GM21529 (cell line): Measurements from ENCODE around the gene CASD1.
A peak's percentile ranks its signal among the peaks of the same experiment; 100 is the strongest.

ENCODE experiments used
- ATAC-seq: cut with Tn5 transposase; IDR thresholded peaks from one replicate; pipeline ENCODE4 v1.9.1; 2021; ENCODE audit not compliant: unreplicated experiment

Gene CASD1

DNA sequence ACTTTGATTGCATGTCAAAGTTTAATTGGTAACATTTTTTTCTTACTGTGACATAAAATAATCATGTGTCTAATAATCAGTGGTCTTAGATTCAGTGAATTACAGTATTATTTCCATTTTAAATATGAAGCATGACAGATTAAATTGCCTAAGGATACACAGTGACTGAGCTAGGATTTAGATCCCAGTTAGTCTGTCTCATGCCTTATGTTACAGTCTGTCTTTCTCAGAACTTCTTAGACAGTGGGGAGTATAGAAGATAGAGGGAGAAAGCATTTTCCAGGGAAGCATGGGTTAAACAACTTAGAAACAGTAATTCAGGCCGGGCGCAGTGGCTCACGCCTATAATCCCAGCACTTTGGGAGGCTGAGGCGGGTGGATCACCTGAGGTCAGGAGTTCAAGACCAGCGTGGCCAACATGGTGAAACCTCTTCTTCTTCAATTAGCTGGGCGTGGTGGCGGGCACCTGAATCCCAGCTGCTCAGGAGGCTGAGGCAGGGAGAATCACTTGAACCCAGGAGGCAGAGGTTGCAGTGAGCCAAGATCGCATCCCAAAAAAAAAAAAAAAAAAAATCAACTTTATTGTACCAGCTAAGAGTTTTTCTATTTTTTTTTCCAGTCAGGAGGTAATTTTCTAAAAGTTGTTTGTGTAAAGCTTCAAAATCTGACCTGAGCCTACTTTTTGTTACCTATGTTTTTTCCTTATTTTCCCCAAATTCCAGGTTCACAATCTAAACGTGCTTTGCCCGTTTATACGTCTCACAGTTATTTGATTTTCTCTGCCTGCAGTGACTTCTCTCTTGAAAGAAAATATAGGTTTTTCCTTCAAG is 3.3 kb downstream of the CASD1 start:
- no peak for ATAC-seq

DNA sequence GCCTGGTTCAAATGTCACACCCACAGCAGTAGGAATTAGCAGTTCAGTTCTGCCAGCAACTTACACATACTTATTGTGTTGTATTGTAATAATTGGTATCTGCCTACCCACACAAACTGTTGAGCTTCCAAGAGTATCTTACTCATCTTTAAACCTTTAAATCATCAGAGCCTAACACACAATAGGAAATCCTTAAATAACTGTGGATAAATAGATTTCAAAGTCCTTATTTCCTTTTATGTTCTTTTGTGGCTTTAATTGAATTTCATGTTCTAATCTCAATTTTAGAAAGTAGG is 3.9 kb downstream of the CASD1 start:
- no peak for ATAC-seq

DNA sequence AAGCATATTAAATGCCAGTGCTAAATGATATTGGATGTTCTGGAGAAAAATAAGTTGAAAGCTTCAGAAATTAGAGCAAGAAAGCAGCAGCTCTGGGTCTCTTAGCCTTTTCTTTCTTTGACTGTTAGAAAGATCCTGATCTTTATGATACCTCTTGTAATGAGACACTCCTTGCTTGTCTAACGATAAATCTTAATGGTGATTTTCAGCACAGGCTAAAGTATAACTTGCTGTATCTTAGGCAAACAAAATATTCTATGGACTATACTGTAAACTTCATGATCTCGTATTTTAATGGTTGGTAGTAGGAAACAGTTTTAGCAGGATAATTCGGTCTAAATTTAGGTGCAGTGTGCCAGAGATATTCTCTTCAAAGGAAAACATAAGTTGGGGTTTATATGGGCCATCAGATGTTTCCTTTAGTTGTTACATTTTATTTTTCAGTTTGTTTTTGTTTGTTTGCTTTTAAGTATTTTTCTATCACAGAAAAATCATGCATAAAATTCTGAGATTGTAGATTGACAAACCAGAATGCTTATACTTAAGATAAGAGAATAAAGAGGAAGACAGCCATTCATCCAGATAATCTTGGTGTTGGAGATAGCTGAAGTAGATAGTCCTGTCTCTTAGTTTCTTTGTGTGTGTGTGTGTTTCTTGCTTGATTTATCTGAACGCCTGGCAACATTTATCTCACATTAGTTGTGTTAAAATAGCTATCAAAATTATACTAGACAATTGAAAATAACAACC is 4.7 kb downstream of the CASD1 start:
- no peak for ATAC-seq

DNA sequence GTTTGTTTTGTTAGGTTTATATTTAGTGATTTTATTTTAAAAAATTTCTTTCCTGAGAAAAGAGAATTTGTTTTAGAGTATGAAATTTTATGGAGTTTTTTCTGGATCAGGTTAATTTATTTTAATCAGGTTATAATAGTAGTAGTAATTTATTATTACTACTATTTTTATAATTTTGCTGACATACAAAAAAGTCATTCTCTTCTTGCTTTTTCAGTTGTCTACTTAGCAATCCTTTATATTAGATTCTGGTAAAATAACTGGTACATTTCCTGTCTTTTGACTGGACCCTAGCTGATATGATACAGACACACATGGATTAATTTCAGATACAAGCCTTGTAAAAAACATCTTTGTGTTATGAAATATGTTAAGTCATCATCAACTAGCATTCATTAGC is 5.3 kb downstream of the CASD1 start:
- no peak for ATAC-seq

DNA sequence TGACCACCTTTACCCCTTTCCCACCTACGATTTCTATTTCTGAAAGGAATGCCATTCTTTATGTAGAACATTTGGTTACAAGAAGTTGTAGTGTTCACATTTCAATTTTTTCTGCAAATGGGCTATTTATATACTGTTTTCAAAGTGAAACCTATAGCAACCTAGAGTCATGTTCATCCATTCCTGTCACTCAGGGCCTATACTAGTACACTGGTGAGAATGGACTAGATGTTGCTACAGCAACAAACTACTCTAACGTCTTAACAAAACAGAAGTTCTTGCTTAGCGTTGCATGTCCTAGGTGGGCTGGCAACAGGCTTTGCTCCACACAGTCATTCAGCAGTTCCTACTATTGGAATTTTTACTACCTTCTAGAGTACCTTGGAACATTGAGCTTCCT is 16.3 kb downstream of the CASD1 start:
- ATAC-seq: no peak

DNA sequence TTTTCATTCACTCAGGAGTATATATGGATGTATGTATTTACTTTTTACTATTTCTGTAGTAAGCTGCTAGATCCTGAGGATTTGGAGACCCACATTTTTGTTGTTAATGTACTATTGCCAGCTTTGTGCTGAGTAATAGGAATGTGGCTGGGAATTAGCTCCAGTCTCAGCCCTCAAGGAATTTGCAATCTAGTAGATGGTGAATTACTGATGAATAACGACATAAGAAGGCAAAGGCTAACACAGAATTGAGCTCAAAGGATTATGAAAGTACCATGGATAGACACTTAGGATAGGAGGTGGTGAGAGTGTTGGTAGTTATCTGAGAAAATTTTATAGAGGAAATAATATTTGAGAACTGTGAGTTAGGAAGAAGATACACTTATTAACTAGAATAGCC is 19.9 kb downstream of the CASD1 start:
- no peak for ATAC-seq

DNA sequence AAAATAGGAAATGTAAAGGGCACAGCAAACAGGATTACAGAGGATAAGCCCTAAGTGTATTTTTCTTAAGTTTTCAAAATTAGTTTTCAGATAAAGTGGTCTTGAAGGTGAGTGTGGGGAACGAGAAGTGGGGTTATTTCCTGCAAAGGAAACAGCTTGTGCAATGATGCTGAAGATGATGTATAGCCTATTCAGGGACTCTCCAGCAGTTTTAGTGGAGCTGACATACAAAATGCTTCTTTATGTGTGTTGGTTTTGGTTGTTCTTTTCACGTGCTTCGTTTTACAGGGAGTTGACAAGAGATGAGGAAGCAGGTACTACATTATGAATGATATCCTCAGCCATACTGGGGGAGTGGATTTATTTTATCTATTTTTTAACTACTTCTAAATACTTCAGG is 20.5 kb downstream of the CASD1 start:
- ATAC-seq: no peak

DNA sequence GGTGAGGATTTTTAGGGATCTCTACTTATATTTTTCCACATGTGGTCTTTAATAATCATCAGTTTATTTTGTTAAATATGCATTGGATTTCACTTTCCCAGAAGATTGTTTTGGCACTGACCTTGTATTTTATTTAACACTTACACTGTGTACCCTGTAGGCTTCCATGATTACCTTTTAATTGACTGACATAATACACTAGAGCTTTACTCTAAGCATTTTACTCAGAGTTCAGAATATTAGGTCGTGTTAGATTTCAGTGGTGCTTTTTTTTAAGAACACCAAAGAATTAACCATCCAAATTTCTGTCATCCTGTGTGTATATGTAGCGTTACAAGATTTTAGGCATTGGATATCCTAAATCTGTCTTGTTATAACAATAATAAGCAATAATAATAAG is 23.1 kb downstream of the CASD1 start:
- no peak for ATAC-seq

DNA sequence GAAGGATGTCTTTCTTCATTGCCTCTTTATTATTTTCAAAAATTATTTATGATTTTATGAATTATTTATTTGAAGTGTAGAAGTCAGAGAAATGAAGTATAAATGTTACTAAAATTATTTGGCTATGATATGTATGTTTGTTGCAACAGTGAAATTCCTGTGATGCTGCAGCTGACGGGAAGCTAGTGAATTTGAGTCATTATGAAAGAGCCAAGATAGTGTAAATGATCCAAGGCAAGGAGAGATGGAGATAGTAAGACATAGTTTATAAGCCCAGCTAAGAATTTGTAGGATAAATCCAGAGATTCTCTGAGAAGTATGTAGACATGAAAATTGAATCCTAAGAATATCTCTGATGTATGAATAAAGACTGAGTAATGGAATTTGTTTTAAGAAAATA is 30.8 kb downstream of the CASD1 start:
- ATAC-seq: no peak

DNA sequence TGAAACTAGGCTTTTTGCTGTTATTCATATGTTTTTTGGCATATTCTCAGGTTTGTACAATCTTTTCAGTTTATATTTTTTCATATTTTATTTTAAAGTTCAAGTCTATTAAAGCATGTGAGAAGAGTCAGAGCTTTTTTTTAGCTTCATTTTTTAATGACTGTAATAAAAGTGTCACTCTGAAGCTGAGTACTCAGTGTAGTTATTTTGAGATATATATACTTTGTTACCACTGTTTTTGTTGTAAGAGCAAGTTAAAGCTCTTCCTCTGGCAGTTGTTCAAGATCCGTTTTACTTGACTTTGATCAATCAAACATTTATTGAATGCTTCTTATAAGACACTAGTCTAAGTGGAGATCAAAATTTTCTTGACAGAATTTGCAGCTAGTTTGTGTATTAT is 37.5 kb downstream of the CASD1 start:
- ATAC-seq: no peak

DNA sequence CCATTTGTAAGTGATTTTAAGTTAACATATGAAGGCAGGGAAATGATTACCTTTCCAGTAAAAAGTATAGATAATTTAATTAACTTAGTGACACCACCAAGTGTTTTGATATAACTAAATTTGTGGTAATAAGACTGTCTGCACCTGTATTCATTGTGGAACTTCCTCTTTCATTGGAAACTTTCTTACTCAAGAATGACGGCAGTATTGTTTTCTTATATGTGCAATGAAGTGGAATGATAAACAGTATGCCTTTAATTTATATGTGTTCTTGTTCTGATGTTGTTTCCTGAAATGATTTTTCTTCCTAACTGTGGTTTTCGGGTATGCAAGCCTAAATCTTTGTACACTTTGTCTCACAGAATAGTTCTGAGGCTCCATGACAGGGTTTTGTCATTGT is 46.4 kb downstream of the CASD1 start:
- ATAC-seq: peak; percentile 73

DNA sequence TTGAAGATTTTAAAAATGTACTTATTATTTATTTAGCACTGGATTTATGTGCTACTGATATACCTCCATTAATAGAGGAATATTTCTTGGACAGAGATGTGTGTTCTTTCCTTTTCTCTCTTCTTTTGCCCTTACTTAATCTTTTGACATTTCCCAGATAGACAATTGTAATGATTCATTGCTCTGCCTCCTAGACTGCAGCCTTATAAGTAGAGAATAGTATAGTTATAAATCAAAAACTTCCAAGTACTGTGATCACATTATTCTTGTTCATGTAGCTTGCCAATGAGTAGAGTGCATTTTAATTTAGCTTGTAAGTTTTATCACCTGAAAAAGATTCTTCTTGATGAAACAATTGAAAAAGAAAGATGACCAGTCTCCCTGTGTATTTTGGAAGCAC is 47.6 kb downstream of the CASD1 start:
- no peak for ATAC-seq

DNA sequence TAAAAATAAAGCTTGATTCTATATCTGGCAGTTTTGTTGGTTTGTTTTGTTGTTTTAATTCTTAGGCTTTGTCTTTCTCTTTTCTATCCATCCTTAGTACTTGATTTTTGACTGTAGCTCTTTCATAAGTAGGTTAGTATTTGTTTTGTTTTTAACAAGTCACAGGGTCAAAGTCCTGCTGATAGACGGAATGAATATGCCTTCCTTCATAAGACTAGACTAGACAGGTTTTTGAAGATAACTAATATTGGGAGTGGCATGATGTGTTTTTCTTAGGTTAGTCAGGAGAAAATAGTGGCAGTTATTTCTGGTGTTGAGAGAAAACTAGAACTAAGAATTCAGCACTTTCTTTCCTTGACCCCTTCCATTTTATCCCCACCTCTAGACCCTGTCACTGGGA is 50.4 kb downstream of the CASD1 start:
- ATAC-seq: no peak

DNA sequence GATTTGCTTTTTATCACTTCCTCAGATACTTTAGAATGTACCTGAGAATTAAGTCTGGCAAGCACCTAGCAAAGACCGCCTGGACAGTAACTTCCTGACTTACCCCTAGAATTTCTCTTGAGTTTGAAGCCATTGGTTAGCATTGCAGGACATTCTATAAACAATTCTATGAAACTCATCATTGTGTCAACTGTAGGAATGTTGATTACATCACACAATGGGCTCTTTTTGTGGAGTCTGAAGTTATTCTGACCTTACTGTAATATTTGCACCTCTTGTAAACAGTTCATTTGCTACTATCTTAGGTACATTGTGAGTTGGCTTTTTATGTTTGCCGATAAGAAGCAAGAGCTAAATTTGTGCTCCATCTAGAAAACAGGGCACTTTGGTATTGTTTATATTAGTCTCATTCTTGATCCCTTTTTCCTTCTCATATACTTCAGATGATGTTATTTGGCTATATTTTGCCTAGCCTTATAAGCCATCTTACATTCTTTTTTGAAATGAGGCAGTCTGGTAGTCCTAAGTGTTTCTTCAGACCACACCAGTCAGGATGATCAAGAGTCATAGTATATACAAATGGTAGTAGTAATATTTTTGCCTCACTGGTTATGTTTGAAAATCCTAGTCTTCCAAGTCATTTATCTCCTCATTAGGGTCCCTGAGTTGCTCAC is 52.4 kb downstream of the CASD1 start:
- ATAC-seq: no peak

DNA sequence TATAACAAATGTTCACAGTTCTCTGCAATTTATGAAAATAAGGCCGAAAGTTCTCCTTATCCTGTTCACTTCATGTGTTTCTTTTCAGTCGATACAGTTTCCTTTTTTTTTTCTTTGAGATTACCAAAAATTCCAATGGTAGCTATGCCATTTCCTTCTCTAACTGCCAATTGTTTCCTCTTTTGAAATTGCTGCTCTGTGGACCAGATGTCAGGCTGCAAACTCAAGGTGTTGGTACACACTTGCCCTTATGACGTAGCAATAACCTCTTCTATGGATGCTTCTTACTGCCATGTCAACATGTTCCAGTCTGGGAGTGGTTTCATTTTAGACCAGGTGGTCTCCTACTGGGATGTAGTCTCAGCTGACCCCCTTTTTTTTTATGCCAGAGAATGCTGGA is 52.9 kb downstream of the CASD1 start:
- no peak for ATAC-seq

DNA sequence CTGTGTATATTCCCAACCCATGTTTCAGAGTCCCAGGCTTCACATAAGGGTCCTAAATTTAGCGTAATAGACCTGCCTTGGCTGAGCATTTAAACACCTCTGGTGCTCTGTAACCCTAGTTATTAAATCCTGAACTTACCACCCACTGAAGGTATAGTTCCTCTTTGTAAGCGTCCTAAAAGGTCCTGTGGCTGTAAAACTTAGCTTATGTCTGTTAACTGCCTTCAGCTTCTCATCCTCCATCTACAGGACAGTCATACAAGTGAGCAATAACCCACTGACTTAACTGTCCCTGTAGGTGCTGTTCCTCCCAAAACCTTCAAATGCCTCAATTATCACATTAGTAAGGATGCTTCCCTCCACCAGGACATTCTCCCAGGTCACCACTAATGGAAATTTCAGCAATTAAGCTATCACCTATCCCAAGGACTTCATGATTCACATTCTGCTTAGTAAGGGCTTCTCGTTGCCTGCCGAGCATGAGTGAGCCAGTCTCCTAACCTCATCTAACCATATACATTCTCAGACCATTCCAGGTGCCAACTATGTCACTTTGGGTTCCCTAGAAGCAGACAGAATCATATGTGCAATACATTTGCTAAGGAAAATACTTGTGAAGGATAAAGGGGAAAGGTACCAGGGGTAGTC is 55.8 kb downstream of the CASD1 start:
- no peak for ATAC-seq

DNA sequence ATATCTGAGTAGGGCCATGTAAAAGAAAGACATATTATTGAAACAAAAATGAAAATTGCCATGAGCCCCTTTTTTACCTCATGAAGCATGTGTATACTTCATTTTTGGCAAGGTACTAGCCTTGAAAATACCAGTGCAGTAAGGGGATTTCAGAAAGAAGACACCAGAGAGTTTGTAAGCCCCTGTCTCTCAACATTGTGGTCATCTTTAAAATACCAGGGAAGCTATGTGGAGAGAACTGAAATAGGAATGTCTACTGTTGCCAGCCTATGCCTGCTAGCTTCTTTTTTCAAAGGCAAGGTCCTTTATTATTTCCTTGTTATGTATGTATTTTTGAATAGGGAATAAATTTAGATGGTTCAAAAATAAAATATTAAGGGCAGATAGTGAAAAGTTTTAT is 57.8 kb downstream of the CASD1 start:
- ATAC-seq: no peak

DNA sequence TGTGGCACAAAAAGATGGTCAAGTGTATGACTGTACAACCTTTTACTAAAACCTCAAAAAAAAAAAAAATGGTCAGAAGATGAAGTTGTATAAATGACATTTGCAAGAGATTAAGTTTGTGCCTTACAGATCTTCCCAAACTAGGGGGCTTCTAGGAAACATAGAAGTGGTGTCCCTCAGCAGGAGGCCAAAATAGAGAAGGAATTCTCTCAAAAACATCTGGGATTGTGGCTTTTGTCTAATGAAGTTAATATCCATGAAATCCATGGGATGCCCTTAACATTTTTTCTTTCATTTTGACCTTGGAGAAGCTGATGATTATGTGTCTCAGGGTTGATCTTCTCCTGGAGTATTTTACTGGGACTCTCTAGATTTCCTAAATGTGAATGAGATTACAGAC is 62.2 kb downstream of the CASD1 start:
- ATAC-seq: no peak

DNA sequence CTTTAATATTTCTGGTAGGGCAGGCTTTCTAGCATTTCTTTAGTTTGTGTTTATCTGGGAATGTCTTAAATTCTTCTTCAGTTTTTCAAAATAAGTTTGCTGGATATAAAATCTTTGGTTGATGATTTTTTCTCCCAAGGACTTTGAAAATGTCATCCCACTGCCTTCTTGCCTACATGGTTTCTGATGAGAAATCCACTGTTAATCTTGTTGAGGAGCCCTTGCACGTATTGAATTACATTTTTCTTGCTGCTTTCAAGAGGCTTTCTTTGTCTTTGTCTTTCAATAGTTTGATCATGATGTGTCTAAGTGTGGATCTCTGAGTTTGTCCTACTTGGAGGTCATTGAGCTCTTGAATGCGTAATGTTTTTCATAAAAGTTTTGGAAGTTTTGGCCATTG is 66.0 kb downstream of the CASD1 start:
- no peak for ATAC-seq

DNA sequence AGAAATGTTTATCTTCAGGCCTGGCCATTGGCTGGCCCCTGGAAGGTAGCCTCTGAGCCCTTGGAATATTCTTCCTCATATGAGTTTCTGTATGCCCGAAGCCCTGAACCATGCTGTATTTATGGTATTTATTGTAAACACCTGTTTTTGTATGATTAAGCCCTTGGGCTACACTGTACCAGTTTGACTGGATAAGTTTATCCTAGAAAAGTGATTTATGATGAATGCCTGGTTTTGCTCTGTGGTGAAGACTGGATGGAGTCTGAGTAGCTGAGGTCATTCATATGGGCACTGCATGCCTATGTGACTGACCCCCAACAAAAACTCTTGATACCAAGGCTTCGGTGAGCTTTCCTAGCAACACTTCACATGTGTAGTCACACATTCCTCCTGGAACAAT is 66.7 kb downstream of the CASD1 start:
- no peak for ATAC-seq

DNA sequence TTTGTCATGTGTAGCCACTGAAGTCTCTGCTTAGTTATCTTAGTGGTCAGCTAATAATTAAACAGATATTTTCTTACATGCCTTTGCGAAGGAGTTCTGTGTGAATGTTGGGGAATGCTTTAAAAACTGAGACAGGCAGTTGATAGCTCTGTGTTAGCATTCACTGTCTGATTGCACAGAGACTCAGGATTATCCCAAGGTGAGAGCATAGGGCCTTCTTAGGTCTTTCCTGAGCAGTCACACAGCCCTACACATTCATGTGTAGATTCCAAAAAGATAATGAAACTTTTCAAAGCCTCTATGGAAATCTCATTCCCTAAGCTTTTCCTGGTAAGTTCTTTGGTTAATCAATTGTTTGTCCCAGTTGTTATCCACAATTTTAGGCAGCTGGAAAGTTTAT is 67.7 kb downstream of the CASD1 start:
- ATAC-seq: no peak

DNA sequence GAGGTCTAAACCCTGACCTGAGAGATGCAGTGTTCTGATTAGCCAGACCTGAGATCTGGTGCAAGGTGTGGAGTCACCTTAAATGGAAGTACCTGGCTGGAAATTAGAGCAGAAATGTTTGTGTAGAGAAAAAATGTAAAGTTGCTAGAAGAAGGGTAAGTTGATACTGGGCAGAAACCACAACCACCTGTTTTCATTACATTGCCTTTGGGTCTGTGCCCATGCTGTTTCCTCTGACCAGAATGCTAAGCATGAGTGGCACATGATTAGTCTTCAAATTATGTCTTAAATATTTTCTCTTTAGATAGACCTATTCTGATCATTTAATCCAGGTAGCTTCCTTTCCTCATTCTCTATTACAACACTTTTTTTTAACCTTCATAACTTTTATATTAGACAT is 69.0 kb downstream of the CASD1 start:
- no peak for ATAC-seq
